Endothelial cell (in vitro differentiated cells): ENCODE results near the gene TPPP2. TPM values are rescaled to one million over a fixed set of nuclear protein-coding genes. Genes with fewer than 3 reads are reported as not detected.

Experiments
- DNase-seq: peaks from one replicate; pipeline ENCODE4 v3.0.0; 2021; ENCODE audit warnings: low spot score
- H3K27ac Mint-ChIP-seq: one replicate; pipeline ENCODE4 v1.8.0; 2021; ENCODE audit warnings: mixed read lengths, inconsistent platforms; ENCODE audit not compliant: unreplicated experiment
- H3K27me3 Mint-ChIP-seq: one replicate; pipeline ENCODE4 v1.8.0; 2021; ENCODE audit warnings: mild to moderate bottlenecking, moderate library complexity, mixed read lengths, inconsistent platforms; ENCODE audit not compliant: unreplicated experiment
- H3K36me3 Mint-ChIP-seq: one replicate; pipeline ENCODE4 v1.8.0; 2021; ENCODE audit warnings: mild to moderate bottlenecking, low read depth, mixed read lengths, inconsistent platforms; ENCODE audit not compliant: unreplicated experiment
- H3K4me1 Mint-ChIP-seq: one replicate; pipeline ENCODE4 v1.8.0; 2021; ENCODE audit warnings: mild to moderate bottlenecking, mixed read lengths, inconsistent platforms; ENCODE audit not compliant: unreplicated experiment
- H3K4me3 Mint-ChIP-seq: one replicate; pipeline ENCODE4 v1.8.0; 2021; ENCODE audit warnings: mild to moderate bottlenecking, mixed read lengths, inconsistent platforms; ENCODE audit not compliant: unreplicated experiment
- H3K9me3 Mint-ChIP-seq: one replicate; pipeline ENCODE4 v1.8.0; 2021; ENCODE audit warnings: mixed read lengths, inconsistent platforms; ENCODE audit not compliant: unreplicated experiment
- CTCF ChIP-seq: fragments of 200-600 bp; sonication (generic); IDR thresholded peaks from one replicate; pipeline ENCODE4 v1.5.0; 2021; ENCODE audit warnings: antibody characterized with exemption; ENCODE audit not compliant: unreplicated experiment
- total RNA-seq: library from RNA; stranded (reverse); fragmentation: NEBNext Ultra II Directional; extraction: Animal tissue kit (Norgen Biotek cat#: 25700); gene quantifications from one replicate; pipeline ENCODE4 v1.2.1, GENCODE V29; 2021; ENCODE audit not compliant: unreplicated experiment

Gene TPPP2
- total RNA-seq, 1 donor from 2014 or later: 0.62 TPM

GRCh38 chr14:21061347-21061668 lies 31.3 kb downstream of the TPPP2 start:
- H3K4me3 Mint-ChIP-seq: no peak overlapping the region
- H3K9me3 Mint-ChIP-seq: no peaks in the 10 kb centered on the region
- no peak overlapping the region for H3K27ac Mint-ChIP-seq
- TF ChIP-seq CTCF: no peak
- no peak for DNase-seq
- H3K27me3 Mint-ChIP-seq: peaks cover 6% of the 10 kb centered on the region
- H3K4me1 Mint-ChIP-seq: peaks cover 5% of the 10 kb centered on the region
- no peaks in the 10 kb centered on the region for H3K36me3 Mint-ChIP-seq

GRCh38 chr14:21063479-21063878 lies 33.5 kb downstream of the TPPP2 start:
- peaks cover 8% of the 10 kb centered on the region for H3K27me3 Mint-ChIP-seq
- no peak for TF ChIP-seq CTCF
- H3K9me3 Mint-ChIP-seq: no peaks in the 10 kb centered on the region
- no peak for DNase-seq
- H3K4me1 Mint-ChIP-seq: peaks cover 5% of the 10 kb centered on the region
- H3K27ac Mint-ChIP-seq: peak overlapping the region; percentile 87
- H3K36me3 Mint-ChIP-seq: no peaks in the 10 kb centered on the region
- peak overlapping the region; percentile 43 for H3K4me3 Mint-ChIP-seq

GRCh38 chr14:21066882-21067502 lies 37.0 kb downstream of the TPPP2 start:
- H3K36me3 Mint-ChIP-seq: no peaks in the 10 kb centered on the region
- no peaks in the 10 kb centered on the region for H3K9me3 Mint-ChIP-seq
- H3K27me3 Mint-ChIP-seq: peaks cover 11% of the 10 kb centered on the region
- H3K27ac Mint-ChIP-seq: no peak overlapping the region
- peaks cover 20% of the 10 kb centered on the region for H3K4me1 Mint-ChIP-seq
- no peak overlapping the region for H3K4me3 Mint-ChIP-seq
- TF ChIP-seq CTCF: no peak
- DNase-seq: no peak

- peaks cover 5% of the 10 kb centered on the region for H3K36me3 Mint-ChIP-seq
Observed at GRCh38 chr14:21068521-21069387, 38.7 kb downstream of the TPPP2 start.

More at GRCh38 chr14:21068521-21069387, 38.7 kb downstream of the TPPP2 start:
- peak; percentile 67 for DNase-seq
- peaks cover 17% of the 10 kb centered on the region for H3K27me3 Mint-ChIP-seq
- no peak overlapping the region for H3K27ac Mint-ChIP-seq
- H3K4me3 Mint-ChIP-seq: peak overlapping the region; percentile 83
- no peaks in the 10 kb centered on the region for H3K9me3 Mint-ChIP-seq
- H3K4me1 Mint-ChIP-seq: peaks cover 15% of the 10 kb centered on the region
- peak; percentile 51 for TF ChIP-seq CTCF
